HG03571 (cell line): Measurements from ENCODE around the gene MYO18B.

Source experiments
- ATAC-seq: cut with Tn5 transposase; IDR thresholded peaks from one replicate; pipeline ENCODE4 v1.9.1; 2021; ENCODE audit not compliant: unreplicated experiment

MYO18B gene

GRCh38 chr22:25774575-25775026 lies 32.6 kb downstream of the MYO18B start:
- no peak for ATAC-seq

- ATAC-seq: no peak
Observed at GRCh38 chr22:25775531-25775930, 33.5 kb downstream of the MYO18B start.

- no peak for ATAC-seq
Observed at GRCh38 chr22:25777411-25777810, 35.4 kb downstream of the MYO18B start.

- no peak for ATAC-seq
Observed at GRCh38 chr22:25777870-25778269, 35.9 kb downstream of the MYO18B start.

- no peak for ATAC-seq
Observed at GRCh38 chr22:25779426-25779825, 37.4 kb downstream of the MYO18B start.

GRCh38 chr22:25779890-25780289 lies 37.9 kb downstream of the MYO18B start:
- ATAC-seq: no peak

- ATAC-seq: no peak
Observed at GRCh38 chr22:25780673-25781072, 38.7 kb downstream of the MYO18B start.

- no peak for ATAC-seq
Observed at GRCh38 chr22:25781801-25782200, 39.8 kb downstream of the MYO18B start.

GRCh38 chr22:25782831-25783230 lies 40.8 kb downstream of the MYO18B start:
- no peak for ATAC-seq

- ATAC-seq: no peak
Observed at GRCh38 chr22:25783856-25784255, 41.9 kb downstream of the MYO18B start.

GRCh38 chr22:25786165-25786564 lies 44.2 kb downstream of the MYO18B start:
- ATAC-seq: no peak

GRCh38 chr22:25791556-25791955 lies 49.6 kb downstream of the MYO18B start:
- ATAC-seq: no peak

- no peak for ATAC-seq
Observed at GRCh38 chr22:25795478-25795877, 53.5 kb downstream of the MYO18B start.

- no peak for ATAC-seq
Observed at GRCh38 chr22:25797498-25798290, 55.7 kb downstream of the MYO18B start.

- no peak for ATAC-seq
Observed at GRCh38 chr22:25800766-25801165, 58.8 kb downstream of the MYO18B start.

GRCh38 chr22:25802018-25802417 lies 60.0 kb downstream of the MYO18B start:
- no peak for ATAC-seq

GRCh38 chr22:25804676-25805075 lies 62.7 kb downstream of the MYO18B start:
- ATAC-seq: no peak

- no peak for ATAC-seq
Observed at GRCh38 chr22:25806579-25806978, 64.6 kb downstream of the MYO18B start.

- no peak for ATAC-seq
Observed at GRCh38 chr22:25814685-25815084, 72.7 kb downstream of the MYO18B start.

- no peak for ATAC-seq
Observed at GRCh38 chr22:25815561-25815960, 73.6 kb downstream of the MYO18B start.

GRCh38 chr22:25816522-25817059 lies 74.6 kb downstream of the MYO18B start:
- no peak for ATAC-seq

- ATAC-seq: no peak
Observed at GRCh38 chr22:25817092-25817943, 75.3 kb downstream of the MYO18B start.
